GM21528 (cell line): Measurements from ENCODE around the gene ABCD3.

Experiments
- ATAC-seq: cut with Tn5 transposase; IDR thresholded peaks from one replicate; pipeline ENCODE4 v1.9.1; 2021; ENCODE audit warnings: mild to moderate bottlenecking, moderate library complexity; ENCODE audit not compliant: unreplicated experiment, low FRiP score

Gene ABCD3

GRCh38 chr1:94522304-94522703, 104.1 kb downstream of the ABCD3 start:
- no peak for ATAC-seq

- no peak for ATAC-seq
Measured at GRCh38 chr1:94524531-94524930, 106.3 kb downstream of the ABCD3 start.

DNA sequence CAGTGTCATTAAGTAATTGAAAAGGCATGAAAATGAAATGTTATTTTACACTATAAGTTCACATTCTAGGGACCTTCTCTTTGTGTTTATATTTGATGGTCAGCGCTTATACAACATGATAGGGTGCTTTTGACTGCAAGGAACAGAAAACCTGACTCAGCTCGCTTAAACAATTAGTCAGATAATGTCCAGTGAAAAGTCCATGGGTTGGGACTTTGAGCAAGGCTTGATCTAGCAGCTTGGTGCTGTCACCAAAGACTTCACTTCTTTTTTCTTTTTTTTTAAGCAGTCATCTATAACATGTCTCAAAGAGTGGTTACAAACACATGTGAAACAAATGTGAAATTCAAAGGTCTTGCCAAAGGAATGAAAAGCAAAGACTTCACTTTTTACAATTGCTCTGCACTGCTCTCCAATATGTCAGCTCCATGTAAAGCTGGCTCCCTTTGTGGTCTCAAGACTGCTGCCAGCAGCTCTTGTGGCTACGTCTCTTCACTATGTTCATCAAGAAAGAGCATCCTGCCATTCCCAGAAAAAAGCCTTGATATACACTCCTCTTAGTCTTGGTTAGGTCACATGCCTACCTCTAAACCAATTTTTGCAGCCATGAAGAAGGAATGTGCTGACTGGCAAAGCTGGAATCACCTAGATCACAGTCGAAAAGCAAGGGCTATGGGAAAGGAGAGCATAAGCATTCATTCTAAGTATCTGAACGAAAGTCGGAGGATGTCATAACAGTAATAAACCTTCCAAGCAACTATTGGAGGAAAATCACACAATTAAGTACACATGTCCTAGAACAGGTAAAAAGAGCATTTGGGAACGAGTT, 108.2 kb downstream of the ABCD3 start:
- ATAC-seq, result no peak

GRCh38 chr1:94527447-94528031, 109.3 kb downstream of the ABCD3 start:
- ATAC-seq, result no peak

GRCh38 chr1:94528299-94528698, 110.1 kb downstream of the ABCD3 start:
- no peak for ATAC-seq

DNA sequence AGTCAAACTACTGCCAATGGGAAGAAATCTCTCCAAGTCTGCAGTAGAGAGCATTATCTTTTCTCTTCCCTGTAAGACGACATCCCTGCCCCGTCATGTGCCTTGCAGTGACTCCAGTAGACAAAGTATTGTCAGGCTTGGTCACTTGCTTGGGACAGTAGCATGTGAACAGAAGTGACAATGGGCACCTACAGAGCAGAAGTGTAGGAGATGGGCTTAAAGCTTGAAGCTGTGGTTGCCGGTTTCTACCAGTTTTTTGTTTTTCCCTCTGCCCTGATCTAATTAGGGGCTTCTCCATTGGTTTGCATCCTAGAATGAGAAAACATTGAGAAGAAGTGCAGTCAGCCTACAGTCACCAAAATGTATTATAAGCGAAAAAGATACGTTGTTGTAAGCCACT, 110.6 kb downstream of the ABCD3 start:
- no peak for ATAC-seq

DNA sequence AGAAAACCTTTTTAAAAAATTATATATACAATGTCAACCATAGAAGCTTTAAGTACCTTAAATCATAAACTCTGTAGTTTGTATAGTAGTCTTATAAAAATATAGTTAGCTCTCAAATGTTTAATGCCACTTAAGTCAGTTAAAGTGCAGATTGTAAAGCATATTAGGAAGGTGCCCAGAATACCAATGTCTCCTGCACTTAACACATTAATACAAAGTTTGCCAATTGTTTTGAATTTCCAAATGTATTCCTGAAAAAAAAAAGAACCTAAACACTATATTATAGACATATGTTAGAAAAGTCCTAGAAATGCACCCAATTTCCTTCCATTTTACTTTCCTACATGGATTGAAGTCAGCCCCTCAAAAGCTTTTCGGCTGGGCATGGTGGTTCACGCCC, 111.2 kb downstream of the ABCD3 start:
- no peak for ATAC-seq

DNA sequence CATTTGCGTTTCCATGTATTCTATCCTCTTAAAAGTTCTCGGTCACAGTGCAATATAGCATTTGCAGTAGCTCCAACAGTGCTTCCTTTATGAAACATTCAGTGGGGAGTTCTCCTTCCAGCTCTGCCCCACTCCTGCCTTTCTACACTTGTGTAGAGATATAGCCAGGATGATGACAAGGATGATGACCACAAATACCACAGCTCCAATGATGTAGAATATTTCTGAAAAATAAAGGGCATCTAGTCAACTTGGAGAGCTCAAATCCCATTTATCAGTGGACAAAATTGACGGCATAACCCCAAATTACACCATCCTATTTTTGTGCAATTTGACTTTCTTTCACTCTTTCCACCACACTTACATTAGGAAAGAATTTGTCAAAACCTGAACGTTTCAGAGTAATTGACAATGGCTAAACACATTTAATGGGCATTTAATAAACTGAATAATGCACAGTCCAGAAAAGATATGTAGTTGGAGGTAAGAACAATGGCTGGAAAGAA, 112.2 kb downstream of the ABCD3 start:
- no peak for ATAC-seq

DNA sequence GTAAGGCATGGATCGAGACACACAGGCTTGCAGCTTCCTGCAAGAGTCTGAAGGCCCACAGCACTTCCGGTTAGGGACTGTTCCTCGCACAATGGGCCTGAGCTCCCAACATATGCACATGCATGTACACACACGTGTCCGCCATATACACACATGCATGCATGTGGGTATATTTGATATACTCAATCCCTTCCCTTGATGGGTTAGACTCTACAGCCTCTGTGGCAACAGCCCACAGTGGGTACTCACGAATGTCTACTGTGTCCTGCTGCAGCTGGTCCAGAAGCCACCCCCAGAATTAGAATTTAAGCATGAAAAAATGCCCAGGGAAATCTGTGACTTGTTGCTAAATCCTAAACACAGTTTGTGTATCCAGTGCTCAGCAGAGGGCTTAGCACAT, 113.5 kb downstream of the ABCD3 start:
- no peak for ATAC-seq

- no peak for ATAC-seq
Measured at GRCh38 chr1:94532077-94532476, 113.9 kb downstream of the ABCD3 start.

GRCh38 chr1:94535095-94535494, 116.9 kb downstream of the ABCD3 start:
- ATAC-seq, result no peak

DNA sequence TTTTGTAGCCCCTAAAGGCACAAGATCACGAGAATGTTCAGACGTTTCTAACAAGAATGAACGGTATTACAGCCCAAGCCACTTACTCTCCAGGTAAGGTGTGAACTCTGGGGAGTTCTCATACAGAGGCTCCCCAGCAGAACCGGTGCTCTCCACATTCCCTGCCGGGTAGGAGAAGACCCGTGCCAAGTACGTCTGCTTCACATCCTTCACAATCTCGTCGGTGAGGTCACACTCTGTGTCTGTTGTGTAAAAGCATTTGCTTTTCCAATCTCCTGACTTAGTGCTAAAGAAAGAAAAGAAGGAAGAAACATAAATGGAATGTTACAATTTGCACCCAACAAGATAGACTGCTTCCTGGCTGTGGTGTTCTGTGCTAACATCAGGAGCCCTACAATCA, 117.7 kb downstream of the ABCD3 start:
- no peak for ATAC-seq

GRCh38 chr1:94537254-94537653, 119.1 kb downstream of the ABCD3 start:
- ATAC-seq, result no peak

GRCh38 chr1:94538243-94538827, 120.1 kb downstream of the ABCD3 start:
- ATAC-seq, result no peak

DNA sequence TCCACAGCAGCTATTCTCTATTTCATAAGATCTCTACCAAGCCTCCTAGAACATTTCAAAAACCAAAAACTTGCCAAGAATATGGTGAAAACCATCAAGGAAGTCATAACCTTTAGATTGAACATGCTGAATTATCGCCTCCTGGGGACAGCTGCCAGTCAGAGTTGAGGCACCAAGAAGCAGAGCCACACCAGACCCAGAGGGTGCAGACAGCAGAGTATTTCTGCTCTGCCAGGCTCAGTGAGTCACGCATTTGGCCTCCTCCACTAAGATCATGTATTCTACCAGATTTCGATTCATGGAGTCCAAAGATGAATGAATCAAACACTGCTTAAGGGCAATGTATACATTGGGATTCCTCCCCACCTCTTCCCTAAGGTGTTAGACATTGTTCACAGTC, 121.3 kb downstream of the ABCD3 start:
- ATAC-seq, result no peak

DNA sequence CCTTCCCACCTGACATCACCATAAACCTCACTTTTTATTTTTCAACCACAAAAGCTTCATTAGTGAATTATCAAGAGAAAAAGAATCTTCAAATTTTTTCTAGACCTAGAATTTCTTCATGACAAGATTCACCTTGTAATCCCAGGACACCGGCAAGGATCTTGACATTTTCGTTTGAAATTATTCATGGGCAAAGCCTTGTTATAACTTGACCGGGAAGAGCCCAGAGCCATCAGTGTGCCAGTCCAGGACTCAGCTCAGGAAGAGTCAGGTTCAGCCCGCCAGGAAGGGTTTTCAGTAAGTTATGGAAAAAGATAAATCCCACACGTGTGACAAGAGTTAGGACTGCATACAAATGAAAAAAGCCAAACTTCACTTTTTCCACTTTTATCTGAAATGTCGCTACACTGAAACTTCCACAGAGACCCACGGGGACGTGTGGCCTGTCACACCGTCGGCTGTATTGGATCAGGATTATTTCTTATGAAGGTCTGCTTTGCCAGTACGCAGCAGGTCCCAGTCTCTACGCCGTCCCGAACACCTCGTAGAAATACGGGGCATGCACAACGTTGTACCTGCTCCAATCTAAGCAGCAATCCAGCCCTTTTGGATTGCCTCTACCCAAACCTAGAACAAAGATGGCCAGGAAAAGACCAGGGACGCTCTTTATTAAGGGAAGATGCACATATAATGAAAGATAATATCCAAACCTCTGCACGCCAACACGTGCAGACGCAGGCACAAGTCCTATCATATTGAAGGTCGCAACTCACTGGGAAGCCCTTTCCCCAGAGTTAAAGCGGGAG, 122.5 kb downstream of the ABCD3 start:
- no peak for ATAC-seq

DNA sequence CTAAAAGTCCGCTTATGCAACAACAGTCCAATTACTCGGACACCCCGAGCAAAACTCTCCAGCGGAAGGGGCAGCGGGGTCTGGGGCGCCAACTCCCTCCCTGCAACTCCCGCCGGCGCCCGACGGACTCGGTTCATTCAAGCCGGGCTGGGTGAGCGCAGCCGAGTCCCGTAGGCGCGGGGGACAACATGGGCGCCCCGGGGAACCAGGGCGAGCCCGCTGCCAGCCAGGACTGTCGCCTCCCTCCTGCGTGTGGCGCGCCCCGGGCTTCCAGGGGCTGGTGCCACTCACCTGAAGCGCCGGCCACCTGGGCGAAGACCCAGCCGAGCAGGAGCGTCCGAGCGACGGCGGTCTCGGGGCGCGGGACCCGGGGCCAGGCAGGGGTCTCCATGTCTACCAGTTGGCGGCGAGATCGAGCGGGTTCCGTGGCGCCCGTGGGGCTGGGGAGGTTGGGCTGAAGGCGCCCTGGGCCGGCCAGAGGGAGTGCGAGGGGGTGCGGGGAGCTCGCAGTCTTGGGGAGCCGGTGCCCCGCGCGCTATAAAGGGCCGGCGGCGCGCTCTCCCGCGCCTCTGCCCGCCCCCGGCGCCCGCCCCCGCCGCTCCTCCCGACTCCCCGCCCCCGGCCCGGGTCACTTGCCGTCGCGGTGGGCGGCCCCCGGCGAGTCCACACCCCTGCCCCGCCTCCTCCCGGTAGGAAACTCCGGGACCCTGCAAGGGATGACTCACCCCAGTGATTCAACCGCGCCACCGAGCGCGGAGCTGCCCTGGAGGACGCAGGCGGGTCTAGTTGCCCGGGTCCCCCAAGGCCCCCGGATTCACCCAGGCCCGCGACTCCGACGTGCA, 123.3 kb downstream of the ABCD3 start, which contains the start of gene F3:
Gene F3 (minus strand): TSS at position 514 of the 842 bp plus-strand sequence. CDS start 123 bp downstream, at position 391.
- ATAC-seq, result peak; percentile 87

GRCh38 chr1:94542088-94542870, 124.1 kb downstream of the ABCD3 start:
- peak; percentile 40 for ATAC-seq

GRCh38 chr1:94543001-94543400, 124.8 kb downstream of the ABCD3 start:
- no peak for ATAC-seq
